GM12878 (cell line): ENCODE results near the gene ANO4.

ENCODE experiments used
- CBX5 ChIP-seq: sonication (generic); IDR thresholded peaks from 2 replicates; pipeline ENCODE4 v1.6.1; 2016; ENCODE audit warnings: low read depth, moderate library complexity, mild to moderate bottlenecking, inconsistent platforms
- FOS ChIP-seq: IDR thresholded peaks from 3 replicates; pipeline ENCODE4 v1.6.1; 2011; ENCODE audit warnings: borderline replicate concordance; ENCODE audit not compliant: insufficient read length; ENCODE audit errors: extremely low read depth
- HDAC2 ChIP-seq: fragments of 200-600 bp; sonication (generic); IDR thresholded peaks from 2 replicates; pipeline ENCODE4 v1.6.1; 2017
- JUND ChIP-seq: IDR thresholded peaks from 2 replicates; pipeline ENCODE4 v1.6.1; 2012; ENCODE audit warnings: low read depth, mild to moderate bottlenecking, low read length, improper control_type of control experiment, moderate library complexity
- MAX ChIP-seq: IDR thresholded peaks from 2 replicates; pipeline ENCODE4 v1.6.1; 2012; ENCODE audit warnings: low read depth, low read length, improper control_type of control experiment
- MEF2A ChIP-seq: IDR thresholded peaks from 2 replicates; pipeline ENCODE4 v1.6.1; 2011; ENCODE audit warnings: low read depth, mild to moderate bottlenecking, low read length, moderate library complexity; ENCODE audit not compliant: insufficient read depth
- POLR2A ChIP-seq: IDR thresholded peaks from 2 replicates; pipeline ENCODE4 v1.6.1; 2011; ENCODE audit warnings: low read depth, mild to moderate bottlenecking, low read length
- POU2F2 ChIP-seq: IDR thresholded peaks from 3 replicates; pipeline ENCODE4 v1.6.1; 2011; ENCODE audit warnings: low read depth, mild to moderate bottlenecking, low read length, borderline replicate concordance
- ZBED1 ChIP-seq: IDR thresholded peaks from 2 replicates; pipeline ENCODE4 v1.6.1; 2016; ENCODE audit warnings: borderline replicate concordance
- ZBTB33 ChIP-seq: fragments of 450-650 bp; IDR thresholded peaks from 2 replicates; pipeline ENCODE4 v1.6.1; 2017; ENCODE audit warnings: mild to moderate bottlenecking
- ZNF687 ChIP-seq: fragments of 450-650 bp; IDR thresholded peaks from 2 replicates; pipeline ENCODE4 v1.6.1; 2017; ENCODE audit warnings: mild to moderate bottlenecking, moderate library complexity
- TF ChIP-seq, protein P1 (sequence below), 3 experiments: IDR thresholded peaks in 2 of 3; conservative IDR thresholded peaks in 1 of 3; 2 replicates each; pipeline ENCODE4 v1.5.1; 2011; ENCODE audit warnings: low read depth in 3 of 3, low read length in 3 of 3, mild to moderate bottlenecking in 3 of 3, control low read depth in 2 of 3, moderate library complexity in 2 of 3, inconsistent platforms in 1 of 3, mixed read lengths in 1 of 3; ENCODE audit not compliant: control insufficient read depth in 2 of 3, insufficient read depth in 1 of 3; ENCODE audit errors: extremely low read depth in 1 of 3

- TF ChIP-seq, protein P1, sequence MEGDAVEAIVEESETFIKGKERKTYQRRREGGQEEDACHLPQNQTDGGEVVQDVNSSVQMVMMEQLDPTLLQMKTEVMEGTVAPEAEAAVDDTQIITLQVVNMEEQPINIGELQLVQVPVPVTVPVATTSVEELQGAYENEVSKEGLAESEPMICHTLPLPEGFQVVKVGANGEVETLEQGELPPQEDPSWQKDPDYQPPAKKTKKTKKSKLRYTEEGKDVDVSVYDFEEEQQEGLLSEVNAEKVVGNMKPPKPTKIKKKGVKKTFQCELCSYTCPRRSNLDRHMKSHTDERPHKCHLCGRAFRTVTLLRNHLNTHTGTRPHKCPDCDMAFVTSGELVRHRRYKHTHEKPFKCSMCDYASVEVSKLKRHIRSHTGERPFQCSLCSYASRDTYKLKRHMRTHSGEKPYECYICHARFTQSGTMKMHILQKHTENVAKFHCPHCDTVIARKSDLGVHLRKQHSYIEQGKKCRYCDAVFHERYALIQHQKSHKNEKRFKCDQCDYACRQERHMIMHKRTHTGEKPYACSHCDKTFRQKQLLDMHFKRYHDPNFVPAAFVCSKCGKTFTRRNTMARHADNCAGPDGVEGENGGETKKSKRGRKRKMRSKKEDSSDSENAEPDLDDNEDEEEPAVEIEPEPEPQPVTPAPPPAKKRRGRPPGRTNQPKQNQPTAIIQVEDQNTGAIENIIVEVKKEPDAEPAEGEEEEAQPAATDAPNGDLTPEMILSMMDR (IDR thresholded peaks at IDR 0.05 in 2 of 3, conservative IDR thresholded peaks at IDR 0.05 in 1 of 3; ENCODE audit: control insufficient read depth in 2 of 3, extremely low read depth in 1 of 3, insufficient read depth in 1 of 3, low read depth in 3 of 3, low read length in 3 of 3), result no peak
- TF ChIP-seq MEF2A, result no peak
- TF ChIP-seq HDAC2, result no peak
- no peak for TF ChIP-seq MAX
- TF ChIP-seq CBX5, result no peak
- no peak for TF ChIP-seq FOS
- TF ChIP-seq POLR2A, result no peak
- TF ChIP-seq JUND, result no peak
- TF ChIP-seq ZBED1, result no peak
- TF ChIP-seq ZNF687, result no peak
- no peak for TF ChIP-seq POU2F2
- TF ChIP-seq ZBTB33, result no peak
Observed at GRCh38 chr12:100927826-100928225, 133.2 kb downstream of the ANO4 start.
